Measurements from ENCODE around the gene GLRX5. TPM values are rescaled to one million over a fixed set of nuclear protein-coding genes. Genes with fewer than 3 reads are reported as not detected.

GLRX5 gene
- total and polyA plus RNA-seq, 2 experiments from 2014 or later: 91.4 to 130 TPM

- TF ChIP-seq EZH2phosphoT487 (IDR thresholded peaks at IDR 0.05; ENCODE audit: unreplicated experiment): no peak
- TF ChIP-seq, protein P1, sequence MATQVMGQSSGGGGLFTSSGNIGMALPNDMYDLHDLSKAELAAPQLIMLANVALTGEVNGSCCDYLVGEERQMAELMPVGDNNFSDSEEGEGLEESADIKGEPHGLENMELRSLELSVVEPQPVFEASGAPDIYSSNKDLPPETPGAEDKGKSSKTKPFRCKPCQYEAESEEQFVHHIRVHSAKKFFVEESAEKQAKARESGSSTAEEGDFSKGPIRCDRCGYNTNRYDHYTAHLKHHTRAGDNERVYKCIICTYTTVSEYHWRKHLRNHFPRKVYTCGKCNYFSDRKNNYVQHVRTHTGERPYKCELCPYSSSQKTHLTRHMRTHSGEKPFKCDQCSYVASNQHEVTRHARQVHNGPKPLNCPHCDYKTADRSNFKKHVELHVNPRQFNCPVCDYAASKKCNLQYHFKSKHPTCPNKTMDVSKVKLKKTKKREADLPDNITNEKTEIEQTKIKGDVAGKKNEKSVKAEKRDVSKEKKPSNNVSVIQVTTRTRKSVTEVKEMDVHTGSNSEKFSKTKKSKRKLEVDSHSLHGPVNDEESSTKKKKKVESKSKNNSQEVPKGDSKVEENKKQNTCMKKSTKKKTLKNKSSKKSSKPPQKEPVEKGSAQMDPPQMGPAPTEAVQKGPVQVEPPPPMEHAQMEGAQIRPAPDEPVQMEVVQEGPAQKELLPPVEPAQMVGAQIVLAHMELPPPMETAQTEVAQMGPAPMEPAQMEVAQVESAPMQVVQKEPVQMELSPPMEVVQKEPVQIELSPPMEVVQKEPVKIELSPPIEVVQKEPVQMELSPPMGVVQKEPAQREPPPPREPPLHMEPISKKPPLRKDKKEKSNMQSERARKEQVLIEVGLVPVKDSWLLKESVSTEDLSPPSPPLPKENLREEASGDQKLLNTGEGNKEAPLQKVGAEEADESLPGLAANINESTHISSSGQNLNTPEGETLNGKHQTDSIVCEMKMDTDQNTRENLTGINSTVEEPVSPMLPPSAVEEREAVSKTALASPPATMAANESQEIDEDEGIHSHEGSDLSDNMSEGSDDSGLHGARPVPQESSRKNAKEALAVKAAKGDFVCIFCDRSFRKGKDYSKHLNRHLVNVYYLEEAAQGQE (IDR thresholded peaks at IDR 0.05; ENCODE audit: unreplicated experiment): no peak
- no peak for TF ChIP-seq STAT1 (IDR thresholded peaks at IDR 0.05; ENCODE audit: unreplicated experiment)
- TF ChIP-seq JUNB (IDR thresholded peaks at IDR 0.05; ENCODE audit: unreplicated experiment): no peak
- no peak for TF ChIP-seq ZNF114 (CRISPR knock-in tag; IDR thresholded peaks at IDR 0.05)
- no peak for TF ChIP-seq ZNF462 (CRISPR knock-in tag; IDR thresholded peaks at IDR 0.05)
- TF ChIP-seq, protein P2, sequence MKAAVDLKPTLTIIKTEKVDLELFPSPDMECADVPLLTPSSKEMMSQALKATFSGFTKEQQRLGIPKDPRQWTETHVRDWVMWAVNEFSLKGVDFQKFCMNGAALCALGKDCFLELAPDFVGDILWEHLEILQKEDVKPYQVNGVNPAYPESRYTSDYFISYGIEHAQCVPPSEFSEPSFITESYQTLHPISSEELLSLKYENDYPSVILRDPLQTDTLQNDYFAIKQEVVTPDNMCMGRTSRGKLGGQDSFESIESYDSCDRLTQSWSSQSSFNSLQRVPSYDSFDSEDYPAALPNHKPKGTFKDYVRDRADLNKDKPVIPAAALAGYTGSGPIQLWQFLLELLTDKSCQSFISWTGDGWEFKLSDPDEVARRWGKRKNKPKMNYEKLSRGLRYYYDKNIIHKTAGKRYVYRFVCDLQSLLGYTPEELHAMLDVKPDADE (IDR thresholded peaks at IDR 0.05): no peak
- no peak for TF ChIP-seq POLR2AphosphoS5 (IDR thresholded peaks at IDR 0.05; ENCODE audit: low read depth)
- TF ChIP-seq, protein P3, sequence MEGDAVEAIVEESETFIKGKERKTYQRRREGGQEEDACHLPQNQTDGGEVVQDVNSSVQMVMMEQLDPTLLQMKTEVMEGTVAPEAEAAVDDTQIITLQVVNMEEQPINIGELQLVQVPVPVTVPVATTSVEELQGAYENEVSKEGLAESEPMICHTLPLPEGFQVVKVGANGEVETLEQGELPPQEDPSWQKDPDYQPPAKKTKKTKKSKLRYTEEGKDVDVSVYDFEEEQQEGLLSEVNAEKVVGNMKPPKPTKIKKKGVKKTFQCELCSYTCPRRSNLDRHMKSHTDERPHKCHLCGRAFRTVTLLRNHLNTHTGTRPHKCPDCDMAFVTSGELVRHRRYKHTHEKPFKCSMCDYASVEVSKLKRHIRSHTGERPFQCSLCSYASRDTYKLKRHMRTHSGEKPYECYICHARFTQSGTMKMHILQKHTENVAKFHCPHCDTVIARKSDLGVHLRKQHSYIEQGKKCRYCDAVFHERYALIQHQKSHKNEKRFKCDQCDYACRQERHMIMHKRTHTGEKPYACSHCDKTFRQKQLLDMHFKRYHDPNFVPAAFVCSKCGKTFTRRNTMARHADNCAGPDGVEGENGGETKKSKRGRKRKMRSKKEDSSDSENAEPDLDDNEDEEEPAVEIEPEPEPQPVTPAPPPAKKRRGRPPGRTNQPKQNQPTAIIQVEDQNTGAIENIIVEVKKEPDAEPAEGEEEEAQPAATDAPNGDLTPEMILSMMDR (conservative IDR thresholded peaks at IDR 0.05; ENCODE audit: low read depth in 2 of 2): no peak
- TF ChIP-seq ZNF331 (CRISPR knock-in tag; IDR thresholded peaks at IDR 0.05; ENCODE audit: low read depth): no peak
- TF ChIP-seq NANOG (IDR thresholded peaks at IDR 0.05; ENCODE audit: borderline replicate concordance): no peak
- no peak for TF ChIP-seq CREB1 (CRISPR knock-in tag; IDR thresholded peaks at IDR 0.05; ENCODE audit: low read depth)
- no peak for TF ChIP-seq EZH2 (IDR thresholded peaks at IDR 0.05; ENCODE audit: low read depth, unreplicated experiment)
- H3K36me3 ChIP-seq (ENCODE audit: insufficient read depth): no peaks in the 10 kb centered on the region
- Mint-ChIP-seq H3K9me3 (no peaks in the 10 kb centered on the region), H3K36me3 (ENCODE audit: low read depth) (no peaks in the 10 kb centered on the region), H3K4me1 (peaks cover 7% of the 10 kb centered on the region; the same call in 2 of the 3 replicates), H3K27ac (no peak overlapping the region), H3K27me3 (ENCODE audit: insufficient read depth, low read depth, poor library complexity) (peaks cover 3% of the 10 kb centered on the region), H3K4me3 (no peak overlapping the region)
- no peaks in the 10 kb centered on the region for H3K27me3 ChIP-seq (ENCODE audit: insufficient read depth)
- no peak overlapping the region for H2AFZ ChIP-seq
- no peaks in the 10 kb centered on the region for H3K79me2 ChIP-seq (replicated peaks; ENCODE audit: insufficient read depth)
- no peaks in the 10 kb centered on the region for H3F3A ChIP-seq (replicated peaks; ENCODE audit: low read depth)
- H3K4me1 ChIP-seq (ENCODE audit: insufficient read depth): no peaks in the 10 kb centered on the region; the same call in 1 of the 2 replicates
- no peaks in the 10 kb centered on the region for H3K9me2 ChIP-seq (ENCODE audit: insufficient read depth)
- no peak overlapping the region for H3K27ac ChIP-seq (ENCODE audit: low read depth)
- H4K20me1 ChIP-seq (replicated peaks; ENCODE audit: insufficient read depth): no peaks in the 10 kb centered on the region
- no peak overlapping the region for H3K4me3 ChIP-seq
- ATAC-seq (no peak), DNase-seq (ENCODE audit: low spot score) (no peak)
- H3K4me2 ChIP-seq: no peak overlapping the region
Measured at GRCh38 chr14:95490138-95490509, 44.7 kb upstream of the GLRX5 start.
